Measurements from ENCODE around the gene ARHGEF6. TPM values are rescaled to one million over a fixed set of nuclear protein-coding genes. Genes with fewer than 3 reads are reported as not detected.

ARHGEF6 gene
- total RNA-seq, 1 donor from 2014 or later, result 32.4 TPM

DNA sequence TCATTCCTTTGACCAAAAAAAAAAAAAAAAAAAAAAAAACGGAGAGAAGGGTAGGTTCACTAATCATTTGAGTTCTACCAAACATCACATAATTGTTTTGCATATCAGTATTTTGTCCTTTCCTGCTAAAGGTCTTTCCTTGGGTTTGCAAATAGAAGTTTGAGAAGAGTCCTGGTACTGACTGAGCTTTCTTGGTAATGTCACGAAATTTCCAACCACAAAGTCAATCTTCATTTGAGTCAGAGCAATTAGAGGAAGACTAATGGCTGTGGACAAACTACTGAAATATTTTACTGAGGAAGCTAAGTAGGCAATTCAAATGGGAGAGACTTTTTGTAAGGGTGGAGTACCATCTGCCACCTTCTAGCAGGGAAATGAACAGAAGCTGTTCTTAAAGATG is 154.5 kb downstream of the ARHGEF6 start:
- no peaks in the 10 kb centered on the region for H3K27me3 Mint-ChIP-seq
- H3K4me1 Mint-ChIP-seq, result no peaks in the 10 kb centered on the region
- DNase-seq, result no peak
- ChIA-PET POLR2A (no interaction called here), CTCF (interaction anchor here (1.0 kb wide), 1 partner anchor 21 kb away, joined by 3 read pairs; no protein-coding TSS in a partner anchor)
- no peaks in the 10 kb centered on the region for H3K36me3 Mint-ChIP-seq (ENCODE audit: low read depth)
- ATAC-seq (ENCODE audit: low read depth), result no peak
- no peaks in the 10 kb centered on the region for H3K9me3 Mint-ChIP-seq
- H3K4me3 Mint-ChIP-seq, result no peak overlapping the region
- no peak overlapping the region for H3K27ac Mint-ChIP-seq
- intact Hi-C loops (cut with micrococcal nuclease), result no loop called here
- TF ChIP-seq, protein P1, sequence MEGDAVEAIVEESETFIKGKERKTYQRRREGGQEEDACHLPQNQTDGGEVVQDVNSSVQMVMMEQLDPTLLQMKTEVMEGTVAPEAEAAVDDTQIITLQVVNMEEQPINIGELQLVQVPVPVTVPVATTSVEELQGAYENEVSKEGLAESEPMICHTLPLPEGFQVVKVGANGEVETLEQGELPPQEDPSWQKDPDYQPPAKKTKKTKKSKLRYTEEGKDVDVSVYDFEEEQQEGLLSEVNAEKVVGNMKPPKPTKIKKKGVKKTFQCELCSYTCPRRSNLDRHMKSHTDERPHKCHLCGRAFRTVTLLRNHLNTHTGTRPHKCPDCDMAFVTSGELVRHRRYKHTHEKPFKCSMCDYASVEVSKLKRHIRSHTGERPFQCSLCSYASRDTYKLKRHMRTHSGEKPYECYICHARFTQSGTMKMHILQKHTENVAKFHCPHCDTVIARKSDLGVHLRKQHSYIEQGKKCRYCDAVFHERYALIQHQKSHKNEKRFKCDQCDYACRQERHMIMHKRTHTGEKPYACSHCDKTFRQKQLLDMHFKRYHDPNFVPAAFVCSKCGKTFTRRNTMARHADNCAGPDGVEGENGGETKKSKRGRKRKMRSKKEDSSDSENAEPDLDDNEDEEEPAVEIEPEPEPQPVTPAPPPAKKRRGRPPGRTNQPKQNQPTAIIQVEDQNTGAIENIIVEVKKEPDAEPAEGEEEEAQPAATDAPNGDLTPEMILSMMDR (IDR thresholded peaks at IDR 0.05), result no peak

DNA sequence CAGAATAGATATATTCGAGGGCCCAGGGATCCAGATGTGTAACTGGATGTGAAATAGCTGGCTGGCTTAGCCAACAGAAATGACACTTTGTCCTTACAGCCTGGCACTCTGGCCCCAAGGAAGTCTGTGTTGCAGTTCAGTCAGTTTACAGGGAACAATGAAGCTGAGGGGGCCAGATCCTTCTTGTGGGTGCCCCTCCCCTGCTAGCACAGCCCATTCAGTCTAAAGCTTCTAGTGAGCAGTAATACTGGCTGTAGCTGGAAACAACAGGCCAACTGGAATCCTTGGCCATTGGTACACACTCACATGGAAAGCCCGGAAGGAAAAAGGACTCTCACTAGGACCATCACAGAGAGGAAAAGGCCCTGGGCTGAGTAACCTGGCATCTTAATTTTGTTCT is 155.5 kb downstream of the ARHGEF6 start:
- Mint-ChIP-seq H3K36me3 (ENCODE audit: low read depth) (no peaks in the 10 kb centered on the region), H3K4me1 (no peaks in the 10 kb centered on the region), H3K9me3 (no peaks in the 10 kb centered on the region), H3K4me3 (no peak overlapping the region), H3K27me3 (no peaks in the 10 kb centered on the region), H3K27ac (no peak overlapping the region)
- CTCF ChIA-PET, result no interaction called here
- intact Hi-C loops (cut with micrococcal nuclease), result no loop called here
- POLR2A ChIA-PET, result no interaction called here
- ATAC-seq (ENCODE audit: low read depth) (no peak), DNase-seq (no peak)
- TF ChIP-seq, protein P1 (IDR thresholded peaks at IDR 0.05), result no peak

DNA sequence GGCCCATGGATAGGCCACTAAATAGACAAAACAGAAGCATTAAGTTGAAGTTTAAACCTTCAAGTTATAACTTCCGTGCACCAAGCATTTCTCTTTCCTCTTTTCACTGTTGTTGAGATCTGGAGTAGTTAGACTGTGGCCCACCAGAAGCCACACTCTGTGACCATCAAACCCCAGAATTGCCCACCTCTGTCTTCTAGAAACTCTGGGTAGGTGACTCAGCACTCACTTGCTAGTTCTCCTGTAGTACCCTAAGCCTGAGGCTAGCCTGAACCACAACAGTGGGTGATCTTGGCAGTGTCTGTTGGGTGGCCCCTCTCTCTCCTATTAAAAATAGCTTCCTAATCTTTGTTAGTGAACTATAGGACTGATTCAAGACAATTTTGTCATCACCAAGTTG is 157.3 kb downstream of the ARHGEF6 start:
- intact Hi-C loops (cut with micrococcal nuclease), result no loop called here
- TF ChIP-seq, protein P1 (IDR thresholded peaks at IDR 0.05), result no peak
- POLR2A ChIA-PET, result no interaction called here
- Mint-ChIP-seq H3K4me1 (no peaks in the 10 kb centered on the region), H3K4me3 (no peak overlapping the region), H3K9me3 (no peaks in the 10 kb centered on the region), H3K36me3 (ENCODE audit: low read depth) (no peaks in the 10 kb centered on the region), H3K27me3 (no peaks in the 10 kb centered on the region), H3K27ac (no peak overlapping the region)
- ATAC-seq (ENCODE audit: low read depth), result no peak
- no peak for DNase-seq
- CTCF ChIA-PET, result no interaction called here

DNA sequence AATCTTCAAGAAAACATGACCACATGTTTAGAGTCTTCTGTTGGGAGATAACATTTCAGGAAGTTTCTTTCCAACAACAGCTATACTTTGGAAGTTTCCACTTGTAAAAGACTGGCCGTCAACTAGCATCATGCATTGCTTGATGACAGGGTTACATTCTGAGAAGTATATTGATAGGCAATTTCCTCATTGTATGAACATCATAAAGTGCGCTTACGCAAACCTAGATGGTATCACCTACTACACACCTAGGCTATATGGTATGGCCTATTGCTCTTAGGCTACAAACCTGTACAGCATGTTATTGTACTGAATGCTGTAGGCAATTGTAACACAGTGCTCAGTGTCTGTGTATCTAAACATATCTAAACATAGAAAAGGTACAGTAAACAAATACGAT is 158.2 kb downstream of the ARHGEF6 start:
- CTCF ChIA-PET, result no interaction called here
- no peak overlapping the region for H3K4me3 Mint-ChIP-seq
- H3K27ac Mint-ChIP-seq, result no peak overlapping the region
- intact Hi-C loops (cut with micrococcal nuclease), result no loop called here
- H3K4me1 Mint-ChIP-seq, result peaks cover 2% of the 10 kb centered on the region
- no peak for DNase-seq
- no peaks in the 10 kb centered on the region for H3K9me3 Mint-ChIP-seq
- H3K36me3 Mint-ChIP-seq (ENCODE audit: low read depth), result no peaks in the 10 kb centered on the region
- ATAC-seq (ENCODE audit: low read depth), result no peak
- TF ChIP-seq, protein P1 (IDR thresholded peaks at IDR 0.05), result no peak
- POLR2A ChIA-PET, result no interaction called here
- H3K27me3 Mint-ChIP-seq, result no peaks in the 10 kb centered on the region

DNA sequence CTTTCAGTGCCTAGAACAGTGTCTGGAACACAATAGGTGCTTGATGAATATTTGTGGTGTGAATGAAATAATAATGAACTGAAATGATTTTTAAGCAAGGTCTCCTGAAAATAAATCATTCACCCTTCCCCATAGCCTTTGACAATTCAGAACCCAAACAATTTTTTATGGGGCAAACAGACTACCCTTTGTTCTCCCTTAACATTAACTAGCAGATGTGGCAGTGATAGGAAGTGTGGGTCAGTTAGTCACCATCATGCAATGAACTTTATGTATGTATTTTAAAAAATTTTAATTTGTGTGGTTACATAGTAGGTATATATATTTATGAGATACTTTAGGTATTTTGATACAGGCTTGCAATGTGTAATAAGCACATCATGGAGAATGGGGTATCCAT is 160.0 kb downstream of the ARHGEF6 start:
- ChIA-PET CTCF (no interaction called here), POLR2A (no interaction called here)
- TF ChIP-seq, protein P1 (IDR thresholded peaks at IDR 0.05), result no peak
- intact Hi-C loops (cut with micrococcal nuclease), result no loop called here
- ATAC-seq (ENCODE audit: low read depth), result no peak
- no peak overlapping the region for H3K27ac Mint-ChIP-seq
- H3K27me3 Mint-ChIP-seq, result no peaks in the 10 kb centered on the region
- H3K9me3 Mint-ChIP-seq, result no peaks in the 10 kb centered on the region
- no peak for DNase-seq
- no peak overlapping the region for H3K4me3 Mint-ChIP-seq
- H3K36me3 Mint-ChIP-seq (ENCODE audit: low read depth), result no peaks in the 10 kb centered on the region
- H3K4me1 Mint-ChIP-seq, result peaks cover 7% of the 10 kb centered on the region
